NCI-H226 (cell line): ENCODE measurements around the gene CENPE.

Source experiments
- DNase-seq: peaks from one replicate; pipeline ENCODE4 v3.0.0-alpha.2; 2015

CENPE gene

GRCh38 chr4:103129174-103129573 is 69.0 kb downstream of the CENPE start:
- DNase-seq = no peak

GRCh38 chr4:103126126-103126525 is 72.0 kb downstream of the CENPE start:
- DNase-seq = no peak

- no peak for DNase-seq
These were observed 75.0 kb downstream of the CENPE start for GRCh38 chr4:103123114-103123513.

GRCh38 chr4:103118166-103118565 is 80.0 kb downstream of the CENPE start:
- no peak for DNase-seq

- DNase-seq = no peak
These were observed 86.5 kb downstream of the CENPE start for GRCh38 chr4:103111598-103111997.

GRCh38 chr4:103108542-103108941 is 89.6 kb downstream of the CENPE start:
- no peak for DNase-seq

GRCh38 chr4:103105558-103106356 is 92.4 kb downstream of the CENPE start:
- no peak for DNase-seq

- no peak for DNase-seq
These were observed 93.3 kb downstream of the CENPE start for GRCh38 chr4:103104886-103105285.

GRCh38 chr4:103100691-103101090 is 97.5 kb downstream of the CENPE start:
- no peak for DNase-seq

GRCh38 chr4:103099691-103100392 is 98.3 kb downstream of the CENPE start, which contains the start of gene BDH2:
Gene BDH2 (minus strand): TSS chr4:103099834. CDS start chr4:103096254, 3,580 bp downstream.
- peak; percentile 75 for DNase-seq

GRCh38 chr4:103098756-103099440 is 99.2 kb downstream of the CENPE start:
- no peak for DNase-seq

- DNase-seq = no peak
These were observed 99.8 kb downstream of the CENPE start for GRCh38 chr4:103098341-103098740.

- DNase-seq = no peak
These were observed 101.0 kb downstream of the CENPE start for GRCh38 chr4:103097112-103097511.

- DNase-seq = no peak
These were observed 103.1 kb downstream of the CENPE start for GRCh38 chr4:103095080-103095479.

GRCh38 chr4:103092245-103092644 is 105.9 kb downstream of the CENPE start:
- no peak for DNase-seq

- DNase-seq = peak; percentile 22
These were observed 106.4 kb downstream of the CENPE start for GRCh38 chr4:103091601-103092223.

GRCh38 chr4:103089481-103089880 is 108.7 kb downstream of the CENPE start:
- no peak for DNase-seq

- no peak for DNase-seq
These were observed 111.6 kb downstream of the CENPE start for GRCh38 chr4:103086551-103086950.

- no peak for DNase-seq
These were observed 112.5 kb downstream of the CENPE start for GRCh38 chr4:103085555-103086196.

GRCh38 chr4:103079621-103080020 is 118.5 kb downstream of the CENPE start:
- DNase-seq = no peak

- DNase-seq = peak; percentile 47
These were observed 121.3 kb downstream of the CENPE start, which contains the start of gene SLC9B2 for GRCh38 chr4:103076747-103077347. Gene SLC9B2 (minus strand): TSS chr4:103076761. CDS start chr4:103067550, 9,211 bp downstream.
